ENCODE data around the gene HEATR5B.
"Not testable (repeated sequence)": the region's sequence is repeated elsewhere in the genome, so short reads cannot be mapped to it uniquely, and the experiment has no call there.

Gene HEATR5B

GRCh38 chr2:36945240-36945639, 138.9 kb downstream of the HEATR5B start:
- not testable (repeated sequence) for DNase-seq

GRCh38 chr2:36941867-36942266, 142.3 kb downstream of the HEATR5B start:
- DNase-seq, result no peak

DNA sequence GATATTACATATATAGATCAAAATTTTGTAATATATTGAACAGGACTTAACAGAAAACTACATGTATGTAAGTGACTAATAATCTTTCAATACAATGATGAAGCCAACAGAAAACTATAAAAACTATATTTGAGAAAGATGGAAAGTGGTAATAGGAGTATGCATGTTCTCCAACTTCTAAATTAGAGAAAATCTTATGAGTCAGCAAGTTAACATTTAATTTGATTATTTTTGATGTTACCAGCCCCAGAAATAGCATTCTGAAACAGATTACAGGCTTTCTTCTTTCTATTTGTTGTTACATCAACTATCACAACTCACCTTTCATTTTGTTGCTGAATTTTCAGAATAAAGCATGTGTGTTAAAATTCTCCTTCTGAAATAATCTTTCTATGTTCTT, 147.6 kb downstream of the HEATR5B start:
- not testable (repeated sequence) for DNase-seq

GRCh38 chr2:36931688-36932087, 152.5 kb downstream of the HEATR5B start:
- DNase-seq, result not testable (repeated sequence)
